ENCODE results near the gene TLN1. TPM values are rescaled to one million over a fixed set of nuclear protein-coding genes. Genes with fewer than 3 reads are reported as not detected.

The TLN1 gene
- total RNA-seq, 4 donors from 2014 or later: 934 to 1,435 (median 1,196) TPM

DNA sequence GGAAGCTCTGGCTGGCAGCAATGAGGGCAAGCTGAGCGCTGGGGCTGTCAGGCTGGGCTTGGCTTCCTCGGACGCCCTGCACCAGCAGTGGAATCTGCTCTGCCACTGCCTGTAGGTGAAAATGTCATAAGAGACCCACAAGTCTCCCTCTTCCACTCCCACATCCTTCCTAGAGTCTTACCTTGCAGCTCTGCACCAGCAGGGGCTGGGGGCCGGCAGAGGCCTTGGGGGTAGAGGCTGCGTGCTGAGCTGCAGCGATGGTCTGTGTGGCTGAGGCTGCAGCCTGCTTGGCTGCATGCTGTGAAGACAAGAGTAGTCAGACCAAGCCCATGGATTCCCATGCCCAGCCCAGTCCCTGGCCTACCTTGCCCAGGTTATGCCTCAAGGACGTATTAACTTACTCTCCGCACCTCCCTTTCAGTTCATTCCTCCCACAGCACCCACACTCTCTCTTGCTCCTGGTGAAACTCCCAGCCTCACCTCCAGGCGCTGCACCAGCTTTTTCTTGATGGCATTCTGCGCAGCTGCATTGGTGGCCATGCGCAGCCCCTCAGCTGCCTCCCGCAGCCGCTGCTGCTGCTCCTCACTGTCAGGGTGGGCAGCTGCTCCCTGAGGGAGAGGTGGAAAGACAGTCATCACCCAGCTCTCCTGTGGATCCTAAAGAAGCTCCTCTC is 17.3 kb downstream of the TLN1 start:
- Histone ChIP-seq H3K36me3 (peaks cover 98 to 100% (median 99%) of the 10 kb centered on the region in 4 donors), H3K27me3 (no peaks in the 10 kb centered on the region), H3K9me3 (no peaks in the 10 kb centered on the region), H3K4me1 (peaks cover 0 to 46% (median 26%) of the 10 kb centered on the region in 4 donors), H3K27ac (replicated peaks in 1 of 4) (peak overlapping the region; percentile 71 to 98 (median 76)), H3K4me3 (no peak overlapping the region)
- WGBS: 87% methylated on average over 10 of the region's 13 CpGs
- intact Hi-C loops (cut with DNase I): no loop called here
- TF ChIP-seq POLR2AphosphoS5 (IDR thresholded peaks at IDR 0.05) (no peak), EP300 (IDR thresholded peaks at IDR 0.05) (no peak), POLR2A (IDR thresholded peaks at IDR 0.05; ENCODE audit: low read depth) (no peak)
- TF ChIP-seq, protein P1, sequence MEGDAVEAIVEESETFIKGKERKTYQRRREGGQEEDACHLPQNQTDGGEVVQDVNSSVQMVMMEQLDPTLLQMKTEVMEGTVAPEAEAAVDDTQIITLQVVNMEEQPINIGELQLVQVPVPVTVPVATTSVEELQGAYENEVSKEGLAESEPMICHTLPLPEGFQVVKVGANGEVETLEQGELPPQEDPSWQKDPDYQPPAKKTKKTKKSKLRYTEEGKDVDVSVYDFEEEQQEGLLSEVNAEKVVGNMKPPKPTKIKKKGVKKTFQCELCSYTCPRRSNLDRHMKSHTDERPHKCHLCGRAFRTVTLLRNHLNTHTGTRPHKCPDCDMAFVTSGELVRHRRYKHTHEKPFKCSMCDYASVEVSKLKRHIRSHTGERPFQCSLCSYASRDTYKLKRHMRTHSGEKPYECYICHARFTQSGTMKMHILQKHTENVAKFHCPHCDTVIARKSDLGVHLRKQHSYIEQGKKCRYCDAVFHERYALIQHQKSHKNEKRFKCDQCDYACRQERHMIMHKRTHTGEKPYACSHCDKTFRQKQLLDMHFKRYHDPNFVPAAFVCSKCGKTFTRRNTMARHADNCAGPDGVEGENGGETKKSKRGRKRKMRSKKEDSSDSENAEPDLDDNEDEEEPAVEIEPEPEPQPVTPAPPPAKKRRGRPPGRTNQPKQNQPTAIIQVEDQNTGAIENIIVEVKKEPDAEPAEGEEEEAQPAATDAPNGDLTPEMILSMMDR (IDR thresholded peaks at IDR 0.05): no peak
- no peak for DNase-seq (ENCODE audit: extremely low spot score)

DNA sequence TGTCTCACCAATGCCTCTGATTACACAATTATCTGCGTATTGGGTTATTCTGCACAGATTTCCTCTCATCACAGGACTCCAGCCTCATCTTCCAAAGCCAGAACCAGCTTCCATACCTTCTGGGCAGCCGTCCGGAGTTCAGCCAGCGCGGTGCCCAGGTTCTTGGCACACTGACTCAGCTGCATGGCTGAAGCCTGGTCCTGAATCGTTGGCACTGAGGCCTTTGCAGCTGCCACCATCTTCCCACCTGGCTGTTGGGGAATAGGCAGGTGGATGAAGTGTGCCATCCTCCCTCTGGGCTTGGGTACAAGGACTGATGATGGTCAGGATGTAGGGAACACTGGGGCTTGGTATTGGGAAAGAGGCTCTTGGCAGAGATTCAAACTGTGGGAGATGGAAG is 17.9 kb downstream of the TLN1 start:
- TF ChIP-seq EP300 (IDR thresholded peaks at IDR 0.05) (no peak), POLR2AphosphoS5 (IDR thresholded peaks at IDR 0.05) (peak; percentile 7 to 45)
- intact Hi-C loops (cut with DNase I): no loop called here
- DNase-seq (ENCODE audit: extremely low spot score): no peak
- H3K27me3 ChIP-seq: no peaks in the 10 kb centered on the region
- peaks cover 96 to 100% (median 99%) of the 10 kb centered on the region in 4 donors for H3K36me3 ChIP-seq
- H3K4me1 ChIP-seq: peaks cover 0 to 46% (median 26%) of the 10 kb centered on the region in 4 donors
- peak overlapping the region; percentile 71 to 98 (median 76) for H3K27ac ChIP-seq (replicated peaks in 1 of 4)
- WGBS: 94% methylated on average over 5 of the region's 6 CpGs
- no peaks in the 10 kb centered on the region for H3K9me3 ChIP-seq
- no peak overlapping the region for H3K4me3 ChIP-seq

DNA sequence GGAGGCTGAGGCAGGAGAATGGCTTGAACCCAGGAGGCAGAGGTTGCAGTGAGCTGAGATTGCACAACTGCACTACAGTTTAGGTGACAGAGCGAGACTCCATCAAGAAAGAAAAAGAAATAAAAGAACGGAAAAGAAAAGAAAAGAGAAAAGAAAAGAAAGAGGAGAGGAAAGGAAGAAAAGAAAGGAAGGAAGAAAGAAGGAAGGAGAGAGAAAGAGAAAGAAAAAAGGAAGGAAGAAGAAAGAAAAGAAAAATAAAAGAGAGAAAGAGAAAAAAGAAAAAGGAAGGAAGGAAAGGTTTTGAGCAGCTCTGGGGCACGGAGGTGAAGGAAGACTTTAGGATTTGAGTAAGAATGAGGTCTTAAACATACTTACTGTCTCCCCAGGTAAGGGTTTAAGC is 18.4 kb downstream of the TLN1 start:
- H3K36me3 ChIP-seq: peaks cover 96 to 100% (median 99%) of the 10 kb centered on the region in 4 donors

DNA sequence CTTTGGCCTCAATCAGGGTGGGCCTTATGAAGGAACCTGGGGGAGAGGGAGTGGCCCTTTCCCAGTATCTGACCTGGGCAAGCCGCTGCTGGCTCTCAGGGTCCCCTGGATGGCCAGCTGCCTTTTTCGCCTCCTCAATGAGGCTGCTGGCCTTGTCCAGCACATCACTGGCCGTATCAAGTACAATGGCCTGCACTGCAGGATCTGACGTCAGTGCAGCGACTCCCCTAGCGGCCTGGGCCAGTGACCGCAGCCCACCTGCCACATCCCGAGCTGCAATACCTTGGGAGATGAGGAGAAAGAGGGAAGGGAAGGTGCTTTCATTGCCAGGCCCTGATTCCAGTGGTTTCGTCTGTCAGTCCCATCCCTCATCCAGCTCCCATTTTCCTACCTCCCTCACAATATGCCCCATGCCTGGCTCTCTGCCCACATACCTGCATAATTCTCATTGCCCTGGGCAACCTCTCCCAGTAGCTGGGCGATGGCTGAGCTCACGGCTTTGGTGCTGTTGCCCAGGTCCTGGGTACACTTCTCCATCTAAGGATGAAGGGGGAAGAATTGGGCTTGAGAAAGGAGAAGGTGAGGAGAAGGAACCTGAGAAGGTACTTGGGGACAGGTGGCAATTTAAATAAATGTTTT is 19.1 kb downstream of the TLN1 start:
- intact Hi-C loops (cut with DNase I): no loop called here
- 90% methylated on average over 6 of the region's 11 CpGs for WGBS
- Histone ChIP-seq H3K4me1 (peaks cover 0 to 46% (median 26%) of the 10 kb centered on the region in 4 donors), H3K27ac (replicated peaks in 1 of 4) (peak overlapping the region; percentile 71 to 98 (median 76)), H3K4me3 (no peak overlapping the region), H3K9me3 (no peaks in the 10 kb centered on the region), H3K27me3 (no peaks in the 10 kb centered on the region), H3K36me3 (peaks cover 96 to 100% (median 99%) of the 10 kb centered on the region in 4 donors)
- TF ChIP-seq EP300 (IDR thresholded peaks at IDR 0.05) (no peak), POLR2AphosphoS5 (IDR thresholded peaks at IDR 0.05) (no peak), POLR2A (IDR thresholded peaks at IDR 0.05; ENCODE audit: low read depth) (no peak)
- TF ChIP-seq, protein P1 (IDR thresholded peaks at IDR 0.05): no peak
- DNase-seq (ENCODE audit: extremely low spot score): no peak

More for the DNA sequence above, 18.4 kb downstream of the TLN1 start:
- Histone ChIP-seq H3K9me3 (no peaks in the 10 kb centered on the region), H3K4me3 (no peak overlapping the region), H3K27ac (replicated peaks in 1 of 4) (peak overlapping the region; percentile 71 to 98 (median 76)), H3K4me1 (peaks cover 0 to 46% (median 26%) of the 10 kb centered on the region in 4 donors), H3K27me3 (no peaks in the 10 kb centered on the region)
- WGBS: 95% methylated on average over 3 of the region's 3 CpGs
- intact Hi-C loops (cut with DNase I): no loop called here
- DNase-seq (ENCODE audit: extremely low spot score): no peak
- TF ChIP-seq POLR2AphosphoS5 (IDR thresholded peaks at IDR 0.05) (no peak), EP300 (IDR thresholded peaks at IDR 0.05) (no peak), POLR2A (IDR thresholded peaks at IDR 0.05; ENCODE audit: low read depth) (no peak)

DNA sequence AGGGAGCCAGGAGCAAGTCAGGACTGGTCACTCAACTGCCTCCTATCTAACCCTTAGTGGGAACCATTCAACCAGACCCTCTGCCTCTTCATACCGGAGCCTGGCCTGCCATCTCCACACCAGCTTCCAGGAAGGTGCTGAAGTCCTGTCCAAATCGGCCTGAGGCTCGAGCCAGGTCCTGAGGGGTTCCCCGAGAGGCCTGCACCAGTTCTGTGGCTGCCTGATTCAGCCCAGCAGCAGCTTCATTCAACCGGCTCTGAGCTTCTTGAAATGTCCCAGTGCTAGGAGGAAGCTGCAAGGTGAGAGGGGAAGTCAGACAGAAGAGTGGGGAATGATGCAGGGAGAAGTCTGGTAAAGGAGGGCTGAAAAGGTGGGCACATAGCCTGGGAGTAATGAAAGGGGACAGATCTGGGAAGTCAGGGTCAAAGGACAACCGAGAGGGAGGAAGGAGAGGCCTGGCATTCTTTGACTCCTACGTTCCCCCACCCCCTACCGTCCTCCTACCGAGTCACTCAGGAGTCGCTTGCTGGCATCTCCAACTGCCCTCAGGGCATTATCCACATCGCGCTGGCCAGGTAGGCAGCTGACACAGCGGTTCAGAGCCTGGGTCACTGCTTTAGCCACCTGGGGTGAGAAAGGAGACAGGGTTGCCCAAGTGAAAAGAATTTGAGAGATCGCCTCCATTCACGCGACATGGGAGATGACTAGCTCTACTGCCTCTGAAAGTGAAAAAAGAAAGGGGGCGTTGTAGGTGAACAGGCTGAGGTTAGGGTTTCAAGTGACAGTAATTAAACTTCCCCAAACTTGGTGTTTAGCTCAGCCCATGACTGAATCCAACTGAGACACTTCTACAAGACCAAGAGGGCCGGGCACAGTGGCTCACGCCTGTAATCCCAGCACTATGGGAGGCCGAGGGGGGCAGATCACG is 20.2 kb downstream of the TLN1 start:
- WGBS: 85% methylated on average over 21 of the region's 21 CpGs
- H3K27ac ChIP-seq (replicated peaks in 1 of 4): peak overlapping the region; percentile 71 to 98 (median 76)
- intact Hi-C loops (cut with DNase I): no loop called here

More for the DNA sequence above, 20.2 kb downstream of the TLN1 start:
- Histone ChIP-seq H3K4me3 (no peak overlapping the region), H3K36me3 (peaks cover 96 to 100% (median 99%) of the 10 kb centered on the region in 4 donors), H3K9me3 (no peaks in the 10 kb centered on the region), H3K4me1 (peaks cover 0 to 38% (median 21%) of the 10 kb centered on the region in 4 donors), H3K27me3 (no peaks in the 10 kb centered on the region)
- DNase-seq (ENCODE audit: extremely low spot score): no peak
- TF ChIP-seq, protein P1 (IDR thresholded peaks at IDR 0.05): no peak
- no peak for TF ChIP-seq EP300 (IDR thresholded peaks at IDR 0.05)
- no peak for TF ChIP-seq POLR2AphosphoS5 (IDR thresholded peaks at IDR 0.05)

Data from esophagus muscularis mucosa (tissue), 4 donors.